NCI-H1417 treated with DMSO at 0.1 percent for 48 hours (cell line): ENCODE measurements around the gene TMIGD2.

Experiments used
- DNase-seq: peaks from one replicate; lab custom pipeline; 2025; lab: John Stamatoyannopoulos, UW

Gene TMIGD2

GRCh38 chr19:4326837-4327251, 24.7 kb upstream of the TMIGD2 start:
- DNase-seq: no peak

- no peak for DNase-seq
Observed at GRCh38 chr19:4326215-4326836, 24.1 kb upstream of the TMIGD2 start.

DNA sequence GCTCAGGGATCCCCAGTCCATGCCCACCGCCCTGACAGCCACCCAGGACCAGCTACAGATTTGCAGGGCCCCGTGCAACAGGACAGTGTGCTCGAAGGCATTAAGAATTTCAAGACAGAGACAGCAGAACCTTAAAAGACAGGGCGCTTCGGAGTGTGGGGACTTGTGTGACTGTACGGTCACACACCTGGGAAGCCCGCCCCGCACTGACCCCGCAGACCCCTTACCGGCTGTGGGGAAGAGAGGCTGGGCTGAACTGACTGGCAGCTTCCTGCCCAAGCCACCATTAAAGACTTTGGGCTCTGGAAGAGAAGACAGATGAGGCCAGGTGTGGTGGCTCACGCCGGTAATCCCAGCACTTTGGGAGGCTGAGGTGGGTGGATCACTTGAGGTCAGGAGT, 22.0 kb upstream of the TMIGD2 start:
- DNase-seq: no peak

DNA sequence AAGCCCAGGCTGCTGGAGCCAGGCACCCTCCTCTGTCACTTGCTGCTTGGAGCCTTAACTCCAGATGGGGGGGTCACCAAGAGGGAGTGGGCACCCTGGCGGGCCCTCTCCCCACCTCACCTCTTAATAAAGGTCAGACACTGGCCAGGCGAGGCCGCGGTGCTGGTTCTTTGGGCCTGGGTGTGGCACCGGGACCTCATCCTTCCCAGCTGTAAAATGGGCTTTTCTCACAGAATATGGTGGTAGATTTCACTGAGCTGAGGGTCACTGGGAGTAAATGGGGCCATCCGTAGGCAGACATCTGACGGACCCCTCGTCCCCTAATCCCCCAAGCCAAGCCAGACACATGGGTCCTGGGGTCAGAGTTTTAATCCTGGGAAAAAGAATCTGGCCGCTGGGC, 21.5 kb upstream of the TMIGD2 start:
- no peak for DNase-seq

GRCh38 chr19:4322942-4323665, 20.9 kb upstream of the TMIGD2 start:
- DNase-seq: no peak

DNA sequence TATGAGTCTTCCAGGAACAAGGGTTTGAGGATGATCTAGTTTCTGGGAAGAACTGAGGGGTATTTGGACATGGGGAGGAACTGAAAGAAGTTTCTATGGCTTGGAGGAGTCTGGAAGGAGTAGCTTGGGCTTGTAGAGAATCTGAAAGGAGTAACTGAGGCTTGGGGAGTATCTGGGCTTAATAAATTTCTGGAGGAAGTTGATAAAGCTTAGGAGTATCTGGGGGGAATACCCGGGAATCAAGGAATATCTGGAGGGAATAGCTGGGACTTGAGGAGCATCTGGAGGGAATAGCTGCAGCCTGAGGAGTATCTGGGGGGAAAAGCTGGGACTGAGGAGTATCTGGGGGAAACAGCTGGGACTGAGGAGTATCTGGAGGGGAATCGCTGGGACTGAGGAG, 18.2 kb upstream of the TMIGD2 start:
- no peak for DNase-seq

GRCh38 chr19:4319067-4319718, 17.0 kb upstream of the TMIGD2 start:
- no peak for DNase-seq

DNA sequence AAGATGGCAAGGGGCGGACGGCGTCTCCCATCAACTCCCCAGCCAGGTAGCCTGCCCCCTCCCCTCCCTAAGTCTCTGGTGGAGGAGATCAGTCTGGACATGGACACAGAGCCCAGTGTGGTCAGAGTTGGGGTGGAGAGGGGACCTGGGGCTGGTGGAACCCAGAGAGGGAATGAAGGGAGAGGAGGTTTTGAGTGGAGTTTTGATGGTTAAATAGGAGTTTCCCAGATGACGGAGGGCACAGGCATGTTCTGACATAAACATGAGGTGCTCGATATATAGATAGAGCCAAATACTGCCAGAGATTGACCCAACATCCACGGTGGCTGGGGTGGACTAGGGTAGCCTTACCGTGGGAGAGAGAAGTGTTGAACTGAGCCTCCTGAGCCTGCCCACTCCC, 16.3 kb upstream of the TMIGD2 start:
- no peak for DNase-seq

DNA sequence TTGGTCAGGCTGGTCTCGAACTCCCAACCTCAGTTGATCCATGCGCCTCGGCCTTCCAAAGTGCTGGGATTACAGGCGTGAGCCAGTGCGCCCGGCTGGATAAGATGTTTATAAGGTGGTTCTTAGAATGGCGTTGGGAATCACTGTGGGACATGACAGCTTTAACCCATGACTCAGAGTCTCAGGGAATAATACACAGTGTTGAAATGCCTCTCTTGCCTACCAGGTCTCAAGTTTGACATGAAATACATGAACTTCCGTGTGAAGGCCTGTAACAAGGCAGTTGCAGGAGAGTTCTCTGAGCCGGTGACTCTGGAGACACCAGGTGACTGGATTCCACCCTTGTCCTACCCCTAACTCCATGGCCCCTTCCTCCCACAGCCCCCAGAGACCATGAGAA, 14.8 kb upstream of the TMIGD2 start:
- DNase-seq: no peak

- DNase-seq: no peak
Observed at GRCh38 chr19:4313847-4314490, 11.8 kb upstream of the TMIGD2 start.

DNA sequence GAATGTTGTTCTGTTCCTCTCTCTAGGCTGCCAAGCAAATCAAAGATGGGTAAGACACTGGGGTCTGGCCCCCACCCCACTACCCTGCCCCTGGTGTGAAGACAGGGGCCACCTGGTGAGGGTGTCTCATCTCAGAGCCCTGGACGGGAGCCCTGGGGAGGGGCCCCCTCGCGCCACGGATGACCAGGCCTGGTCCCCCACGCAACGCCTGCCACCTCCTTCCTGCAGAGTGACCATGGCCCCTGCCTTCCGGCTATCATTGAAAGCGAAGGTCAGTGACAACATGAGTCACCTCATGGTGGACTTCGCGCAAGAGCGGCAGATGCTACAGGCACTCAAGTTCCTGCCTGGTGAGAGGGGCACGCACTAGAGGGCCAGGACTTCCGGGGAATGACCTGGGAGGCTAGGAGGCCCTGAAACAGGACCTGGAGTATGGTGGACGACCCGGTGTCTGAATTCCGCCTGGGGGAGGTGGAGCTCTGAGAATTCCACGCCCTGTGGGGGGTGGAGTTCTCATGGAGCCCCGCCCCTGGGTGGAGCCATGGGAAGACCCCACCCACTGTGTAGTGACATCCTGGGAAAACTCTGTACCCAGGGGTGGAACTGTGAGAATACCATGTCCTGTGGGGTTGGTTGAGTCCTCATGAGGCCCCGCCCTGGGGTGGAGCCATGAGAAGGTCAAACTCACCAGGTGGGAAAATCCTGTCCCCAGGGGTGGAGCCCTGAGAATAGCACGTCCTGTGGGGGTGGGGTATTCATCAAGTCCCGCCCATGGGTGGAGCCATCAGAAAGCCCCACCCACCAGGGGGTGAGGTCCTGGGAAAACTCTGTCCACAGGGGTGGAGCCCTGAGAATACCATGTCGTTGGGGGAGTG, 8.3 kb upstream of the TMIGD2 start:
- DNase-seq: no peak

DNA sequence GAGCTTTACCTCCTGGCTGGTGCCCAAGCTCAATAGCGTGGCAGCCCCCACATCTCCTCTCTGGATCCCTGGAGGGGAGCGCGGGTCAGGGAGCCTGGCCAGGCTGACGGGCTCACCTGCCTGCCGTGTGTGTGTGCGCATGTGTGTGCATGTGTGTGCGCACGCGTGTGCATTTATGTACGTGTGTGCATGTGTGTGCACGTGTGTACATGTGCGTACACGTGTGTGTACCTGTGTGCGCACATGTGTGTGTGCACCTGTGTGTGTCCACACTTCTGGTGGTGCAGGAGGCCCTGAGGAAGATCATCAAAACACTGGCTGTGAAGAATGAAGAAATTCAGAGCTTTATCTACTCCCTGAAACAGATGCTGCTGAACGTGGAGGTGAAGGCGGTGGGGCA, 3.5 kb upstream of the TMIGD2 start:
- no peak for DNase-seq

GRCh38 chr19:4305257-4305612, 3.0 kb upstream of the TMIGD2 start:
- no peak for DNase-seq

DNA sequence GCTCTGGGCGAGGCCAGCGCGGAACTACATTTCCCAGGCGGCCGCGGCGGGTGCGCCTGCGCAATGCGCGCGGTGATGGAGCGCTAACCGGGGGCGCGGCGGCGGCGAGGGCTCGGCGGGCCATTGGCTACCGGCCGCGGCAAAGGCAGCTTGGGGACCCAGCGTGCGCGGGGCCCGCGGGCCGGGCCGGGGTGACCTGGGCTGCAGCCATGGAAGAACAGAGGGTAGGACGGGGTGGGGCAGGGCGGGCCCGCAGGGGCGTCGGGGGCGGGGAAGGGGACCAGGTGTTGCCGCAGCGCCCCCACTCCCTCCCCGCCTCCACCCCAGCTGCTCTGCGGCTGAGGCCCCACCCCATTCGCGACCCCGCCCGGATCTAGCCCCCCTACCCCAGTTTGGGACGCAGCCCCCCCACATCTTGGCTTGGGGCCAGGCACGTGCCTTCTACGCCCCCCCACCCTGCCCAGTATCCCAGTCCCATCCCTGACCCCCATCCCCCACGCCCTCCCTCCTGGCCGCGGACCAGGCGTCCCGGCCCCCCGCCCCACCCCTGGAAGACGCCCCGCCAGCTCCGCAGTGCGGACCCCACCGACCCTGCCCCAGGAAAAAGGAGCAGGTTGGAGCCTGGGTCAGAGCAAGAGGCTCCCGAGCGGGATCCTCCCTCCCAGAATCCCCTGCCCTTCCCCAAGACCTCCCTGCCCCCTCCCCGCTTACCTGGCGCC, 2.5 kb upstream of the TMIGD2 start, which contains the start of gene FSD1:
Gene FSD1 (plus strand): TSS at position 61 of the 719 bp plus-strand sequence. CDS start 149 bp downstream, at position 210.
- DNase-seq: no peak

DNA sequence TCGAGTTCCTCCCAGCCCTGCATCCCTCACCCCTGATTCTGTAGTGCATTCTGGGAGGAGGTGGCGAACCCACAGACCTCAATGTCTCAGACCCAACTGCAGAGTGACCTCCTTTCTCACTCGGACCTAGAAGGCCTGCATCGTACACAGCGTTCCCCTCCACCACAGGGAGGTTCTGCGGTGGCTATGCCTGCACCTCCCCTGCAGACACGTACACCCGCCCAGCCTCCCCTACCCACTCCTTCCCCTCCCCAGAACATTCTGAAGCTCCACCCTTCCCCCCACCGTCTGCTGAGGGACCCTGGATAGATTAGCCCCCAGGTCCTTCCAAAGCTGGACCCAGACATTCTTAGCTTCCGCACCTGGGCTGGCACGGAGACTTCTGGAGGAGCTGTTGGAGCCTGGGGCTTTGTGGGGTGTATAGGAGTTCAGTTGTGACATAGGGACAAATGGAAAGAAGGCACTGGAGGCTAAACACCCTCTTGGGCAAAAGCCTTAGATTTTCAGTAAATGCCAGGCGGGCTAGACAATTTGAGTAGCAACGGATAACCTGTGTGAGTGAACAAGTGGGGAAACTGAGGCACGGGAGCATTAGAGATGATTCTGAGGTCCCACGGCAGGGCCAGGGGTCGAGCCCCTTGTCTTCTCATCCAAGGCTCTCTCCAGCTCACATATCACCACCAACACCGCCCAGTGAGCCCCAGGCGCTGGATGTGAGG, 1.8 kb upstream of the TMIGD2 start:
- no peak for DNase-seq

DNA sequence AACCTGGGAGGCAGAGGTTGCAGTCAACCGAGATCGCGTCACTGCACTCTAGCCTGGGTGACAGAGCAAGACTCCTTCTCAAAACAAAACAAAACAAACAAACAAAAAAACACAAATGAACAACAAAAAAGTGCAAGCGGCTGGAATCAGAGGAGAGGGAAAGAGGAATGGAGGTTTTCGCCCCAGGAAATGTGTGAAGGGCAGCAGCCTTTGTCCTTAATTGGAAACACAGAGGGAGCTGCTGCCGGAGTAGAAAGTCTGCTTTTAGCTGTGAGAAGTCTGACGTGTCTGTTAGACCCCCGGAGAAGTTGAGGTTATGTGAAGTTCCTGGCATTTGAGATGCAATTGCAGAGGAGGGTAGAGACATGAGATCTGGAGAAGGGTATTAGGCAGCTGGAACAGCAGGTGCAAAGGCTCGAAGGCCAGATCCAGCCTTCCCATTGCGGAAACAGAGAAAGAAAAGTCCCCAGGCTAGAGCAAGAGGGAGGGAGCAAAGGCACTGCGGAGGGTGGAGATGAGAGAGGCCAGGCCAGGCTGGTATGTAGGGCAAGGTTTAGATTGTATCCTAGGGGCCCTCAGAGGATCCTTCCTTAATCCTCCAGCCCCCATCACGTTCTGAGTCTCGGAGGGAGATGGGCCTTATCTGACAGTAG, 473 bp downstream of the TMIGD2 start:
- no peak for DNase-seq

GRCh38 chr19:4300589-4300988, 1.6 kb downstream of the TMIGD2 start:
- no peak for DNase-seq

DNA sequence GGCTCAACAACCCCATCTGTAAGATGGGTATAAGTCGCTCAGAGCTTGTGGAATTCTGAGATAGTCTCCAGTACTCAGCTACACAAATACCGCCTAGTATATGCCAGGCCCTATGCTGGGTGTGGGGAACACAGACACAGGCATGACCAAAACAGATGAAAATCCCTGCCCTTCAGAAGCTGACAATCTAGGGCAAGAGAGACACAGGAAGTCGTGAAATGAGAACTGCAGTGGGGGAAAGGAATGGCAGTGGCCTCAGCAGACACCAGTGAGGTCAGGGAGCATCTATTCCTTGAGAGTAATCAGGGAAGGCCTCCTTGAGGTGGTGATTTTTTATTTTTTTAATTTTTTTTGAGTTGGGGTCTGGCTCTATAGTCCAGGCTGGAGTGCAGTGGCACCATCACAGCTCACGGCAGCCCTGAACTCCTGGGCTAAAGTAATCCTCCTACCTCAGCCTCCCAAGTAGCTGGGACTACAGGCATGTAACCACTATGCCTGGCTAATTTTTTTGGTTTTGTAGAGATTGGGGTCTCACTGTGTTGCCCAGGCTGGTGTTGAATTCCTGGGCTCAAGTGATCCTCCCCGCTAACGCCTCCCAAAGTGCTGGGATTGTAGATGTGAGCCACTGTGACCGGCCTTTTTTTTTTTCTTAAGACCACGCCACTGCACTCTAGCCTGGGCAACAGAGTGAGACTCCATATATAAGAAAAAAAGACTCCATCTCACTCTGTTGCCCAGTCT, 3.2 kb downstream of the TMIGD2 start:
- DNase-seq: no peak
